Activated naive CD4-positive, alpha-beta T cell treated with anti-CD3 and anti-CD28 coated beads for 36 hours (primary cell): ENCODE results near the gene ALG14. TPM values are rescaled to one million over a fixed set of nuclear protein-coding genes. Genes with fewer than 3 reads are reported as not detected.
"Not testable (repeated sequence)": the region's sequence is repeated elsewhere in the genome, so short reads cannot be mapped to it uniquely, and the experiment has no call there.

Source experiments
- CTCF ChIA-PET: fragments of 350-600 bp; sonication (Branson Sonifier 250); formaldehyde crosslinking; loops from one replicate; lab custom pipeline; 2021; ENCODE audit warnings: antibody characterized with exemption; lab: Charles Lee
- DNase-seq: peaks from one replicate; pipeline ENCODE4 v3.0.0-alpha.2; 2020
- H3K27ac Mint-ChIP-seq: one replicate; pipeline ENCODE4 v1.8.0; 2021; ENCODE audit warnings: mild to moderate bottlenecking, mixed read lengths
- H3K27me3 Mint-ChIP-seq: one replicate; pipeline ENCODE4 v1.8.0; 2021; ENCODE audit warnings: low read depth, mixed read lengths
- H3K36me3 Mint-ChIP-seq: one replicate; pipeline ENCODE4 v1.8.0; 2021; ENCODE audit warnings: low read depth, mixed read lengths
- H3K4me1 Mint-ChIP-seq: one replicate; pipeline ENCODE4 v1.8.0; 2021; ENCODE audit warnings: low read depth, mixed read lengths
- H3K4me3 Mint-ChIP-seq: one replicate; pipeline ENCODE4 v1.8.0; 2021; ENCODE audit warnings: mild to moderate bottlenecking, moderate library complexity, mixed read lengths
- H3K9me3 Mint-ChIP-seq: one replicate; pipeline ENCODE4 v1.8.0; 2021; ENCODE audit warnings: mixed read lengths
- intact Hi-C: fragments of 100-400 bp; cut with micrococcal nuclease; formaldehyde crosslinking; loops from one replicate; pipeline ENCODE4 v1.15.1; 2023
- total RNA-seq, 2 experiments: library from RNA; stranded (reverse); gene quantifications; one replicate each; pipeline ENCODE4 v1.2.3, GENCODE V29; 2021

The ALG14 gene
- total RNA-seq, 2 experiments from 2014 or later, result 4.1 to 6.2 TPM

DNA sequence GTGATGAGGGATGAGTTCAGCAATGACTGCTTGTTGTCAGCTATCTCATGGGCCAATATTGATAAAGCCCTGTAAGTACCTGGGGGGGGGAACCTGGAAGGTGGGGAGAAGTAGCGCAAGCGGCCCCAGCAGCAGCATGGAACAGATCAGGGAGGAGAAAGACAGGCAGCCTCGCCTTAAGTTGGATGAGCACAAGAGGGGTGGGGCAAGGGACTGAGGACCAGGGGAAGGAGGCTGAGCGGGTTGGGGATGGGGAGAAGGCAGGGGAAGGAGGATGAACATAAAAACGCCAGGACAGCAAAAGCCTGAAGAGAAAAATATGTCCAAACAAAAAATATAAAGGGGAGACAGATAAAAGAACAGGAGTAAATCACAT, 70.6 kb downstream of the ALG14 start:
- CTCF ChIA-PET, result no interaction called here
- no peaks in the 10 kb centered on the region for H3K4me1 Mint-ChIP-seq

DNA sequence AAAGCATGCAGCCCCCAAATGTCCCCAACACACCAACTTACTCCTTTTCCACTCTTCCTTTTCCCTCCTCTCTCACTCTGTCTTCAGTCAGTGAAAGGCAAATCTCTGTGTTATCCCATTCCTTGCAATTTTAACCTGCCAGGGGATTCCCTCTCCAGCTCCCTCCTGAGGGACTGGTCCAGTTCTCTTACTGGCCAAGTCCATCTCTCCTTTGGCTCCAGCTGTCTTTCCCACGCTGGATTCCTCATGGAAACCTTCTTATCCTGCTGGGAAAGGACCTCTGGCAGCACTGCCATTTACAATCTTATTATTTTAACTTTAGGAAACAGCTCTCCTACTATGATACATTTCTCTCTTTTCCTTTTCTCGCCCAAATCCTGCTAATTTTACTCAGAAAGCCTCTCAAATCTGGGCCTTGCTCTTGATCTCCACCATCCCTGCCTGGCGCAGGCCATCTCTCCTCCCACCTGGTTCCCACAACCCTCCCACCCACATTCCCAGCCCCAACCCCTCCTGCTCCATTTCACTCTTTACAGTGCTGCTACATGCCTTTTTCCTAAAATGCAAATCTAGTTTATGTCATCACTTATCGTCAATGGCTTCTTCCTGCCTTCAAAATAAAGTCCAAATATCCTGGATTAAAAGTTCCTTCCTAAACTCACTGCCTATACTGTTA, 73.2 kb downstream of the ALG14 start:
- Mint-ChIP-seq H3K27ac (no peak overlapping the region), H3K27me3 (no peaks in the 10 kb centered on the region), H3K4me3 (no peak overlapping the region), H3K9me3 (no peaks in the 10 kb centered on the region), H3K4me1 (peaks cover 13% of the 10 kb centered on the region), H3K36me3 (no peaks in the 10 kb centered on the region)
- intact Hi-C loops, result no loop called here
- CTCF ChIA-PET, result no interaction called here
- DNase-seq, result no peak

More for the DNA sequence above, 70.6 kb downstream of the ALG14 start:
- intact Hi-C loops, result no loop called here
- H3K27ac Mint-ChIP-seq, result no peak overlapping the region
- no peaks in the 10 kb centered on the region for H3K9me3 Mint-ChIP-seq
- no peaks in the 10 kb centered on the region for H3K27me3 Mint-ChIP-seq
- H3K4me3 Mint-ChIP-seq, result no peak overlapping the region
- no peaks in the 10 kb centered on the region for H3K36me3 Mint-ChIP-seq
- DNase-seq, result no peak

DNA sequence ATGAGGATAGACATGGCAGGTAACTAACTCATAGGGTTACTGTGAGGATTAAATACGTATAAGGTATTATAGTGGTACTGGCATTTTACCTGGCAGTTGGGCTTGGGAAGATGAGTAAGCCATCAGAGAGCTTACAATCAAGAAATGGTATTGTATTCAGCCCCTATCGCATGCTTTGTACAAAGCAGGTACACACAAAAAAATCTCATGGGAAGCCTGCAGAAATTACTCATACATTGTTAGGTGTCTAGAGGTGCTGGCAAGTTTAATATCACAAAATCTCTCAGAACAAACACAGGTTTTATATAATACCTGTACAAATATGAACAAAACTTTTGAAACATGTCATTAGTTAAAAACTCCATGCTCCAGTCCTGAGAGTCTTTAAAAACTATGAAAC, 74.0 kb downstream of the ALG14 start:
- H3K9me3 Mint-ChIP-seq, result no peaks in the 10 kb centered on the region
- CTCF ChIA-PET, result no interaction called here
- H3K36me3 Mint-ChIP-seq, result no peaks in the 10 kb centered on the region
- no peaks in the 10 kb centered on the region for H3K27me3 Mint-ChIP-seq
- intact Hi-C loops, result no loop called here
- H3K4me1 Mint-ChIP-seq, result peaks cover 20% of the 10 kb centered on the region
- H3K4me3 Mint-ChIP-seq, result no peak overlapping the region
- H3K27ac Mint-ChIP-seq, result no peak overlapping the region
- no peak for DNase-seq

DNA sequence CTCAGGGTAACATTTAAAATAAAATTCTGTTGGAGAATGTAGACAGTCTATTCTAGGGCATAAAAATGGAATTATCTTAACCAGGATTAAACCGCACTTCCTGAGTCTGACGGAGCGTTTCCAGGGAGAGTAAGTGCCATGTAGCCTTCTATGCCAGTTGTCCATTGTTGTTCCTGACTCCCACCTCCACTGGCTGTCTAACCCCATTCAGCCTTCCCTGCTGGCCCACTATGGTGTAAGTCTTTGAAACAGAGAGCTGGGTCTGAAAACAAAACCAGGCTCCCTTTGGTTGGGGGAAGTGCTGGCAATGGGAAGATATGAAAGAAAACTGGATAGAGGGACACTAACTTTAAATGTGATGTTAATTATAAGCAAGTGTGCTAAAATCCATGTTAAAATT, 74.6 kb downstream of the ALG14 start:
- Mint-ChIP-seq H3K4me1 (peaks cover 20% of the 10 kb centered on the region), H3K27ac (no peak overlapping the region), H3K4me3 (no peak overlapping the region), H3K36me3 (no peaks in the 10 kb centered on the region), H3K9me3 (no peaks in the 10 kb centered on the region), H3K27me3 (no peaks in the 10 kb centered on the region)
- CTCF ChIA-PET, result no interaction called here
- intact Hi-C loops, result no loop called here
- no peak for DNase-seq

DNA sequence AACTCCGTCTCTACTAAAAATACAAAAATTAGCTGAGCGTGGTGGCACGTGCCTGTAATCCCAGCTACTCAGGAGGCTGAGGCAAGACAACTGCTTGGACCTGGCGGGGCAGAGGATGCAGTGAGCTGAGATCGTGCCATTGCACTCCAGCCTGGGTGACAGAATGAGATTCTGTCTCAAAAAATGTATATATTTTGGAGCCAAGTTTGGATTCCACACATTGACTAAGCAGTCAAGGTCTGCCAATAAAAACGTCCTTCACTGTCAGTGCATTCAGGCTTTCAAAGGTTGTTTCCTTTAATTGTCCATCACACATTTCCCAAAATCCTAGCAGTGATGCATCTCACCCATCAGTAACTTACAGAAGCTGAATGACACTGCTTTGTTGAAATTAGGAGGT, 77.2 kb downstream of the ALG14 start:
- H3K9me3 Mint-ChIP-seq, H3K27ac Mint-ChIP-seq, H3K4me3 Mint-ChIP-seq, CTCF ChIA-PET, DNase-seq, H3K36me3 Mint-ChIP-seq, H3K27me3 Mint-ChIP-seq, intact Hi-C loops: not testable (repeated sequence)
- peaks cover 20% of the 10 kb centered on the region for H3K4me1 Mint-ChIP-seq

DNA sequence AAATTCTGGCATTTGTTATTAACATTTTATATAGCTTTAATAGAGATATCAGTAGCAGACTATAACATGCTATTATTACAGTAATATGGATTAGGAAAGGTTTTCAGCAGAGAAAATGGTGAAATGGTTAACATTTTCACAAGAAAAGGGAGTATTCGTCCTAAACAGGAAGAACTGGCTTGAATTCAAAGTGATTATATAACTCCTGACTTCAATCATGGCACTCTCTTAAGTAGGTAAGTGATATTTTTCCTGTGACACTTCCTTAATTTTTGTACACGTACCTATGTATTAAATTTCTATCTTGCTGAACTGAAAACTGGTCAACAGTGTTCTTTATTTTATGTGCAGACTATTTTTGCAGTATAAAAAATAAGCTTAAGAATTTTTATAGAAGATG, 77.9 kb downstream of the ALG14 start:
- DNase-seq, result no peak
- Mint-ChIP-seq H3K4me3 (no peak overlapping the region), H3K27ac (no peak overlapping the region), H3K27me3 (no peaks in the 10 kb centered on the region), H3K4me1 (peaks cover 20% of the 10 kb centered on the region), H3K36me3 (no peaks in the 10 kb centered on the region), H3K9me3 (no peaks in the 10 kb centered on the region)
- intact Hi-C loops, result no loop called here
- CTCF ChIA-PET, result no interaction called here

DNA sequence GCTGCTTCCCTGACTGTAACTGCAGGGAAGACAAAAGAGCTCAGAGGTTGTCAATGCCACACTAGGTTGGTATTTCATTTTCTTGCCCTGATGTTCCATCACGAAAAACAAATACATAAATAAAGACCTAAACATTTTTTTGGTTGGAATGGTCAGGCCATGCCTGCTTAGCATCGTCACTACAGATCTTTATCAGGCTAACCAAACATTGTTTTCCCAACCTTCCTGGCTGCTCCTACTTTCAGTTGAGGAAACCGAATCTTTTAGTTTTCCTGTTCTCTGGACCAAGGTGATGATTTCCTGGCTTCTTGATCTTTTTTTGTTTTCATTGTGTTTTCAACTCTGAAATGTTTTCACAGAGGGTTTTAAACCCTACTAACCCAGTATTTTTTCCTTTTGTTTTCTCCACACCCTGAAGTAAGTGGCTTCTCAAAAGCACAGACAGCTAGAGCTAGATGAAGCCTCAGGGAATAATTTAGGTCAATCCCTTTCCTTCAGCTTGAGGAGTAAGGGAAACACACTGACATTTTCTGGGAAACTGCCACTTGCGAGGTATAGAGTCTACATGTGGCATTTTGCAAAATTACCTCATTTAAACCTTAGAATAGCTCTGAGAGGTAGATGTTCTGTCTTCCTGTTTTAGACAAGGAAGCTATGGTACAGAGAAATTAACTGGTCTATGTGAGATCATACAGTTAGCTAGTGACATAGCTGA, 78.7 kb downstream of the ALG14 start:
- no peaks in the 10 kb centered on the region for H3K27me3 Mint-ChIP-seq
- intact Hi-C loops, result no loop called here
- H3K9me3 Mint-ChIP-seq, result no peaks in the 10 kb centered on the region
- no peaks in the 10 kb centered on the region for H3K36me3 Mint-ChIP-seq
- no peak for DNase-seq
- H3K27ac Mint-ChIP-seq, result no peak overlapping the region
- no peak overlapping the region for H3K4me3 Mint-ChIP-seq
- CTCF ChIA-PET, result interaction anchor here (0.7 to 1.5 kb wide), 2 partner anchors 14 to 140 kb away, joined by 3 to 7 read pairs; no protein-coding TSS in a partner anchor
- peaks cover 20% of the 10 kb centered on the region for H3K4me1 Mint-ChIP-seq

DNA sequence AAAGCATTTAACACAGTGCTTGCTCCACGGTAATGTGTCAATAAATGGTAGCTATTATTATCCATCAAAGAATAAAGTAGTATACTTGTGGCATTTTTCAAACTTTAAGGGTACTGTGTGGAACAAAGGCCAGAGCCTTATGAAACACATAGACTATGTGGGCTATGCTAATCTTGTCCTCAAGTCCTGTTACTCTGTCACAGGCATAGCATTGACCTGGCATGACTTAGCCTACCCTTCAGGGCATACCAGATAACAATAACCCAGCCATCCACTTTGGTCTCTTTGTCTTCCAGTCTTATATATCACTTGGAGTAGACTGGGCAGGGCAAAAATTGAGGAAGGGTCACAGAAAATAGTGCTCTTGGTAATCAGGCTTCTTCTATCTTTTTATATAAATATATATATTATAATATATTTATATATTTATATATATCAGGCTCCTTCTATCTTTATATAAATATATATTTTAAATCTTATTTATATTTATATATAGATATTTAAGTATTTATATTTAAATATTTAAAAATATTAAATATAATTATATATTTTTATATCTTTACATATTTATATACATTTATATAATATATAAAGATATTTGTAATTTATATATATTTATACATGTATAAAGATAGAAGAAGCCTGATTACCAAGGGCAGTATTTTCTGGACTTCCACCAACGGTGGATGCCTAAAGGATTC, 79.7 kb downstream of the ALG14 start:
- Mint-ChIP-seq H3K27me3 (no peaks in the 10 kb centered on the region), H3K9me3 (no peaks in the 10 kb centered on the region), H3K4me3 (no peak overlapping the region), H3K27ac (no peak overlapping the region), H3K4me1 (peaks cover 20% of the 10 kb centered on the region), H3K36me3 (no peaks in the 10 kb centered on the region)
- no peak for DNase-seq
- intact Hi-C loops, result no loop called here
- CTCF ChIA-PET, result interaction anchor here (1.5 kb wide), 1 partner anchor 138 kb away, joined by 7 read pairs; no protein-coding TSS in a partner anchor

DNA sequence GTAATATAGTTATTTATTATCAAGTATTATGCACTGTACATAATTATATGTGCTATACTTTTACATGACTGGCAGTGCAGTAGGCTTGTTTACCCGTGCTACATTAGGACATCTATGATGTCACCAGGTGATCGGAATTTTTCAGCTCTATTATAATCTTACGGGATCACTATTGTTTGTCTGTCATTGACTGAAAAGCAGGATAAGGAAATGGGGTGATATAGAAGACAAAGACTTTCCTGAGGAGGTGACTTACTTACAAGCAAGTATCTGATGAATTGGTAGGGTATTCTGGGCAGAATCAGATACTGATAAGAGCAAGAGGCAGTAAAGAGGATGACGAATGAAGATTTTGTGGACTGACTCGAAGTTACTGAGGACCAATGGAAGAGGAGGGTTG, 80.6 kb downstream of the ALG14 start:
- no peaks in the 10 kb centered on the region for H3K27me3 Mint-ChIP-seq
- no peak overlapping the region for H3K27ac Mint-ChIP-seq
- no peaks in the 10 kb centered on the region for H3K36me3 Mint-ChIP-seq
- no peak overlapping the region for H3K4me3 Mint-ChIP-seq
- CTCF ChIA-PET, result interaction anchor here (0.6 kb wide), 1 partner anchor 659 kb away, joined by 3 read pairs; no protein-coding TSS in a partner anchor
- intact Hi-C loops, result no loop called here
- H3K4me1 Mint-ChIP-seq, result peaks cover 20% of the 10 kb centered on the region
- DNase-seq, result no peak
- H3K9me3 Mint-ChIP-seq, result no peaks in the 10 kb centered on the region

DNA sequence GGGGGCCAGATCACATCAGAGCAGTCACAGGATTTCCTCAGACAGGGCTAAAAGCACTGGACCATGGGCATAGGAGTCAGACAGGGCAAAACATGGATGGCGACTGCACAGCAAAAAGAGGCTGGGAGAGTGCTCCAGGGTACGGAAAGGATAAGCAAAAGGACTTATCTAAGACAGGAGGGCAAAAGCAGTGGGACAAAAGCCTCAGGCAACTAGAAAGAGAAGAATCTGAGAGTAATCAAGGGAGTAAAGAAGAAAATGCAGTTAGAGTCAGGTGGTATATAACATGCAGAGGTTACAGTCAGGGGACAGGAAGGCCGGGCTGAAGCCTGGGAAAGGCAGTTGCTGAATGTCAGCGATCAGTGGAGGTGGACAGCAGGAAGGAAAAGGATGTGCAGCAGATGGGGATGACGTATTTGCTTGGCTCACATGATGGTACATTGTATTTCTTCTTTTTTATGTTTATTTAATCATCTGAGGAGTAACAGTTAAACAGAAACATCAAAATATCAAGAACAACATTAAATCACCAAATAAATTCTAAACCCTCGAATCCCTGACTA, 82.8 kb downstream of the ALG14 start:
- CTCF ChIA-PET, result interaction anchor here (1.2 kb wide), 1 partner anchor 136 kb away, joined by 3 read pairs; no protein-coding TSS in a partner anchor
- H3K9me3 Mint-ChIP-seq, result no peaks in the 10 kb centered on the region
- DNase-seq, result no peak
- no peak overlapping the region for H3K27ac Mint-ChIP-seq
- intact Hi-C loops, result no loop called here
- no peaks in the 10 kb centered on the region for H3K27me3 Mint-ChIP-seq
- H3K4me3 Mint-ChIP-seq, result no peak overlapping the region
- no peaks in the 10 kb centered on the region for H3K36me3 Mint-ChIP-seq
- peaks cover 9% of the 10 kb centered on the region for H3K4me1 Mint-ChIP-seq

DNA sequence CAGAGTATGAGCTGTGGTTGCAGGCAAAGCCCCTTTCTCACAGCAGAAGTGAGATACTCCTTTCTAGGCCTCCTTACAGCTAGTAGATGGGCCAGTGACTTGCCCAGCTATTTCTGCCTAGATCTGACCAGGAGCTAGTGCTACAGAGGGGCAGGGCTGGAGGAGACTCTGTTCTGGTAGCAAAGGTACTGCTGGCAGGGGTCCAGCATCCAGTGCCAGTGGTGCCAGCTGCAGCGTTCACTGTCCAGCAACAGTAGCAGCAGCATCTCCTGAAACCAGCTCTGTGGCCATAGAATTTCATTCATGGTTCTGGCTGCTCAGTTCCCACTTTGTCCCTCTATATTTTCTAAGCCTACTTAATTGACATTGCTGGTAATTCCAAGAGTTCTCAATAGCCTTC, 83.4 kb downstream of the ALG14 start:
- intact Hi-C loops, result no loop called here
- DNase-seq, result no peak
- H3K4me3 Mint-ChIP-seq, result no peak overlapping the region
- no peak overlapping the region for H3K27ac Mint-ChIP-seq
- CTCF ChIA-PET, result interaction anchor here (1.2 kb wide), 1 partner anchor 135 kb away, joined by 3 read pairs; no protein-coding TSS in a partner anchor
- H3K9me3 Mint-ChIP-seq, result no peaks in the 10 kb centered on the region
- no peaks in the 10 kb centered on the region for H3K36me3 Mint-ChIP-seq
- H3K27me3 Mint-ChIP-seq, result no peaks in the 10 kb centered on the region
- peaks cover 6% of the 10 kb centered on the region for H3K4me1 Mint-ChIP-seq

DNA sequence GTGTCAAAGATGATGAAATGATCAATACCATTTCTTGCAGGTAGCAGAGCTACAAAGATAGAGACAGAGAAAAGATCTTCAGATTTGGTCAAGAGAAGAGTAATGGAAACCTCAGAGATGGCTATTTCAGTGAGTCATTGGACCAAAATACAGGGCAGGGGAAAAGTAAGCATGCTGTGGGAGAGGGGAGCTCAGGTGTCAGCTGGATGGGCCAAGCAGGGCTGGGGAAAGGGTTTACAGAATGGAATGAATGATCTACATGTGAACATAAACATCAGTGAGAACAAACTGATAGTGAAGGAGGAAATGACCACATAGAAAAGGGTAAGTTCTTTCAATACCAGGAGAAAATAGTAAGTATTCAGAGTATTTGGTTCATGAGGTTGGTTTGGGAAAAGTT, 84.4 kb downstream of the ALG14 start:
- DNase-seq, result no peak
- CTCF ChIA-PET, result no interaction called here

More for the DNA sequence above, 84.4 kb downstream of the ALG14 start:
- H3K9me3 Mint-ChIP-seq, result no peaks in the 10 kb centered on the region
- H3K27me3 Mint-ChIP-seq, result no peaks in the 10 kb centered on the region
- intact Hi-C loops, result no loop called here
- no peaks in the 10 kb centered on the region for H3K4me1 Mint-ChIP-seq
- no peaks in the 10 kb centered on the region for H3K36me3 Mint-ChIP-seq
- no peak overlapping the region for H3K4me3 Mint-ChIP-seq
- no peak overlapping the region for H3K27ac Mint-ChIP-seq
